GM12873 (cell line): Measurements from ENCODE around the gene TMEM120A.

Experiments used
- TF ChIP-seq, protein P1 (sequence below): IDR thresholded peaks from 2 replicates; pipeline ENCODE4 v1.5.1; 2012; ENCODE audit warnings: low read depth, mild to moderate bottlenecking, moderate library complexity, low read length, control low read depth; ENCODE audit not compliant: insufficient read depth; ENCODE audit errors: missing control alignments

TMEM120A gene

DNA sequence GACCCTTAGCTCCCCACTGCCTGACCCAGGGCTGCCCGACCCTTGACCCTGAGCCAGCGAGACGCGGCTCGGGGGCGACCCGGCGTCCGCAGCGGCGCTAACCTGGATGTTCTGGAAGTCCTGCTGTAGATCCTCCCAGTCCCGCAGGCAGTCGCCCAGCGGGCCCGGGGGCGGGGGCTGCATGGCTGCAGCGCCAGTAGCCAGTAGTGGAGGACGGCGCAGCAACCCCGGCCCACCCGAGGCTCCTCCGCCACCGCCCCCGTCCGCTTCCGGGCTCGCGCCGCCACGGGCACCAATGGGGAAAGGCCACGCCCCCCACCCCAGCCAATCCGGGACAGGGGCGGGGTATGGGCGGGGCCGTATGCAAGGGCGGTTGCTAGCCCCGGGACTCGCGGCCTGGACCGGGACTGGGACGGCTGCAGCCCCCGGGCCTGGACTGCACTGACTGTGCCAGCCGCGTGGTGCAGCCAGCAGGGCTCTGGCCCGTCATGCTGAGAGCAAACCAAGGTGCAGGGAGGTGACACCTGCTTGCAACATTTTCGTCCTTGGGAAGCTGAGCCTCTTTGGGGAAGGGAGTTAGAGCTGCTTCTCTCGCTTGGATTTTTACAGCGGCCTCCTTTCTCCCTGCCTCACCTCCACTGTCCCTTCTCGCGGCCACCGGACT, at the start of gene TMEM120A:
TMEM120A (minus strand) TSS at position 208 of the 664 bp plus-strand sequence; CDS start at position 183, 25 bp downstream.
- TF ChIP-seq, protein P1, sequence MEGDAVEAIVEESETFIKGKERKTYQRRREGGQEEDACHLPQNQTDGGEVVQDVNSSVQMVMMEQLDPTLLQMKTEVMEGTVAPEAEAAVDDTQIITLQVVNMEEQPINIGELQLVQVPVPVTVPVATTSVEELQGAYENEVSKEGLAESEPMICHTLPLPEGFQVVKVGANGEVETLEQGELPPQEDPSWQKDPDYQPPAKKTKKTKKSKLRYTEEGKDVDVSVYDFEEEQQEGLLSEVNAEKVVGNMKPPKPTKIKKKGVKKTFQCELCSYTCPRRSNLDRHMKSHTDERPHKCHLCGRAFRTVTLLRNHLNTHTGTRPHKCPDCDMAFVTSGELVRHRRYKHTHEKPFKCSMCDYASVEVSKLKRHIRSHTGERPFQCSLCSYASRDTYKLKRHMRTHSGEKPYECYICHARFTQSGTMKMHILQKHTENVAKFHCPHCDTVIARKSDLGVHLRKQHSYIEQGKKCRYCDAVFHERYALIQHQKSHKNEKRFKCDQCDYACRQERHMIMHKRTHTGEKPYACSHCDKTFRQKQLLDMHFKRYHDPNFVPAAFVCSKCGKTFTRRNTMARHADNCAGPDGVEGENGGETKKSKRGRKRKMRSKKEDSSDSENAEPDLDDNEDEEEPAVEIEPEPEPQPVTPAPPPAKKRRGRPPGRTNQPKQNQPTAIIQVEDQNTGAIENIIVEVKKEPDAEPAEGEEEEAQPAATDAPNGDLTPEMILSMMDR: peak; percentile 17

DNA sequence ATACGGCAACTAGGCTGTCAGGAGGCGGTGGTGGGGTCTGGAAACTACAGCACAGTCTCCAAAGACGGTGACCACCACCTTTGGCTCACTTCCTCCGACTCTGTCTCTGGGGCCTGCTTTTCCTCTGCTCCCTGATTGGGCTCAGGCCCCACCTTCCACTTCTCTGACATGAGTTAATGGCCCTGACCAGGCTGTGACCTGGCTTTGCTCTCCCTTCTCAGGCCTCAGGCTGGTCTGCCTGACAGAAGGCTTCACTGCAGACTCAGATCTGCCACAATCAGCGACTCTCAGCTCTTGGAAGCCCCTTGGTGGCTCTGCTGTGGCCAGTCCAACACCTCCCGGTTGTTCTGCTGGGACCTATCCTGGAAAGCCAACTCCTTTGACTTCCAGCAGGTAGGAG, 45.7 kb upstream of the TMEM120A start:
- TF ChIP-seq, protein P1: no peak

DNA sequence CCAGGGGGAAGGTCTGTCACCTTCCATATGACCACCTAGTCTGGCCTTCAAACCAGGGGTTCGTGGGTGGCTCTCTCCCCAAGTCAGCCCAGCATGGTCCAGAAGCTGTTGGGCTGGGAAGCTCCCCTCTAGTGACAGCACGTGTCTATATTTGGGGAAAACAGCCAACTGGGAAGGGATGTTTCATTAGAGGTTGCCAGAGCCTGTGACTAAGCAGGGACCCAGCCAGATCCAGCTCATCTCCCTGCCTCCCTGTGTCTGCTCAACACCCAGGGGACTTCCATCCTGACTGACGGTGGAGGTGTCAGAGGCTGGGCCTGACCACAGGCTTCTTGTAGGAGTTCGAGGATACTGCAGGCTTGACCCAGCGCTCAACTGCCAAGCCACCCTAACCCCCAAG, 42.9 kb upstream of the TMEM120A start:
- TF ChIP-seq, protein P1: no peak

DNA sequence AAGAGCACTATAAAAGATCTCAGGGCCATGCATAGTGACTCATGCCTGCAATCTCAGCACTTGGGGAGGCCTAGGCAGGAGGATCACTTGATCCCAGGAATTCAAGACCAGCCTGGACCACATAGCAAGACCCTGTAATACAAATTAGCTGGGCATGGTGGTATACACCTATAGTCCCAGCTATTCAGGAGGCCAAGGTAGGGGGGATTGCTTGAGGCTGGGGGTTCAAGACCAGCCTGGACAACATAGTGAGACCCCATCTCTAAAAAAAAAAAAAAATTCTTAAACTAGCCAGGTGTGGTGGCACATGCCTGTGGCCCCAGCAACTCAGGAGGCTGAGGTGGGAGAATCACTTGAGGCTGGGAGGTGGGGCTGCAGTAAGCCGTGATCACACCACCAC, 37.6 kb upstream of the TMEM120A start:
- TF ChIP-seq, protein P1: no peak

DNA sequence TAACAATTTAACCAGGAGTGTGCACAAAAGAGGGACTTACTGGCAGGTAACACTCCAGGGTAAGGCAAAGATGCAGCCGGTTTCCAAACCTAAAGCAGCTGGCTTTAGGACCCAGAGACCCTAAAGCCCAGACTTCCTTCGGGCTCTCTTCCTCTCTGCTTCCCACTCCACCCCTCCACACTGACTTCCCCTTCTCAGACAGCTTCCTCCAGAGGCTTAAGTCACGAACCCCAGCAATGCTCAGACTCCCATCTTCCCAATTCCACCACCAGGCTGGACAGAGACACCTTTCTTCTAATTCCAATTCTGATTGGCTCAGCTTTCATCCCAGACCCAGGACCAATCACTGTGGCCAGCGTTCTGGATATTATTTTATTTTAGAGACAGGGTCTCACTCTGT, 28.6 kb upstream of the TMEM120A start:
- TF ChIP-seq, protein P1: no peak

DNA sequence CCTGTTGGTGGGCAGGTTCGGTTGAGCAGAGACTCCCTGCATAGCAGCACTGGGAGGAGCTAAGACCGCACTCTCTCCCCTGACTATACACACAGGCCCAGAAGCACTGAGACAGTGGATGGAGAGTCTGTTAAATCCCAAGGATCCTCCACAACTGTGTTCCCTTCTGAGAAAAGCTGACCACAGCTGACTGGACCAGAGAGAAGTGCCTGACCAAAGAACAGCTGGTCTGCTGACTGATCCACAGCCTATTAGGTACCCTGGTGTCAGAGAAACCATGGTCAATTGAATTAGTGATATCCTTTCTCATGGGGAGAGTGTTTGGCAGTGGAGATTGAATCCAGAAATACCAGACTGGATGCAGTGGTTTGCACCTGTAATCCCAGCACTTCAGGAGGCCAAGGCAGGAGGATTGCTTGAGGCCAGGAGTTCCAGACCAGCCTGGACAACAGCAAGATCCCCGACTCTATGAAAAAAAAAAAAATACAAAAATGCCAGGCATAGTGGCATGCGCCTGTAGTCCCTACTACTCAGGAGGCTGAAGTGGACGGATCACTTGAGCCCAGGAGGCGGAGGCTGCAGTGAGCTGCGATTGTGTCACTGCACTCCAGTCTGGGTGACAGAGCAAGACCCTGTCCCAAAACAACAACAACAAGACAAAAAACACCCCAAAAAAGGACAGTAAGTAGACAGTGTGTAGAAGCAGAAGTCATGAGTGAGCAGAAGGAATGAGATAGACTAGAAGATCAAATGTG, 27.8 kb upstream of the TMEM120A start:
- TF ChIP-seq, protein P1: no peak

DNA sequence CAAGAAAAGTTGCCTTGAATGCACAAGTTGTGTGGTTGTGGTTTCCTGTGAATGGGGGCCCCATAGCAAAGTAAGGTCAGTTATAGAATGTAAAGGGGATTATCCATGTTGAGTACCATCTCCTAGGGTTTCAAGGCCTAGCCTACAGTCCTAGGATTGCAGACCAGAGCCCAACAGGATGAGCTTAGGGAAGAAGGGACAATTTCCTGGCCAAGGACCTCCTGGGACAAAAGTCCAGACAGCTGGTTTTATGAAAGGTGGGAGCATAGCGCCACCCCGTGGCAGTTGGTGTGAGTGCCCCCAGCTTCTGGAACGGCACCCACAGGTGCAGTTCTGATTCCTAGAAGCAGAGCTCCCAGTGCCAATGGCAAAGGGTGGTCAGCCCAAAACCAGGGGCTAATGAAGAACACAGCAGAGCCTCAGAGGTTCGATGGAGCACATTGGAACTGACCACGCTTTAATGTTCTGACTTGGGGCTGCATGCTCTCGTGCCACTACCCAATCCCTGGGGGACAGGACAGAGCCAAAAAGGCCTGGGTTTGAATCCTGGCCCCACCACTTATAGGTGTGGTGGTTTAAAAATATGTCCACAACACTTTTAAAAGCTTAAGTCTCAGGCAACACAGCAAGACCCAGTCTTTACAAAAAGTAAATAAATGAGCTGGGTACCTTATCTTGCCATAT, 25.8 kb upstream of the TMEM120A start:
- TF ChIP-seq, protein P1: peak; percentile 95
